Measurements from ENCODE around the gene CFAP54.

DNA sequence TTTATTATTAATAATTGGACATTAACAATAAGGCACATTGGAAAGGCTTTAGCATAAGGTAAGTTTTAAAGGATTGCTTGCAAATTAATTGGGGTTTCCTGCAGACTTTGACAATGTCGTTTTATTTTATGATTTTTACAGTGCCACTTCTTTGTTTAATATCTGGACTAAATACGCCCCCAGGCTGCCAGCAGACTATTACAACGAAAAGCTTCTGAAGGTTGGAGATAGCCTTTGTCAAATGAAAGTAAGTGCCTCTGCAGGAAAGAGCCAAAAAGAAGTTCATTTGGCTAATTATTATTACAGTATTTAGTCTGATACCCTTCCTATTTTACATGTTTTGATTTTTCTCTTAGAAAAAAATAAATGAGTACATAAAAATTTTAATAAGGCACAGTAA lies 11.3 kb downstream of the CFAP54 start:
- TF ChIP-seq, protein P1, sequence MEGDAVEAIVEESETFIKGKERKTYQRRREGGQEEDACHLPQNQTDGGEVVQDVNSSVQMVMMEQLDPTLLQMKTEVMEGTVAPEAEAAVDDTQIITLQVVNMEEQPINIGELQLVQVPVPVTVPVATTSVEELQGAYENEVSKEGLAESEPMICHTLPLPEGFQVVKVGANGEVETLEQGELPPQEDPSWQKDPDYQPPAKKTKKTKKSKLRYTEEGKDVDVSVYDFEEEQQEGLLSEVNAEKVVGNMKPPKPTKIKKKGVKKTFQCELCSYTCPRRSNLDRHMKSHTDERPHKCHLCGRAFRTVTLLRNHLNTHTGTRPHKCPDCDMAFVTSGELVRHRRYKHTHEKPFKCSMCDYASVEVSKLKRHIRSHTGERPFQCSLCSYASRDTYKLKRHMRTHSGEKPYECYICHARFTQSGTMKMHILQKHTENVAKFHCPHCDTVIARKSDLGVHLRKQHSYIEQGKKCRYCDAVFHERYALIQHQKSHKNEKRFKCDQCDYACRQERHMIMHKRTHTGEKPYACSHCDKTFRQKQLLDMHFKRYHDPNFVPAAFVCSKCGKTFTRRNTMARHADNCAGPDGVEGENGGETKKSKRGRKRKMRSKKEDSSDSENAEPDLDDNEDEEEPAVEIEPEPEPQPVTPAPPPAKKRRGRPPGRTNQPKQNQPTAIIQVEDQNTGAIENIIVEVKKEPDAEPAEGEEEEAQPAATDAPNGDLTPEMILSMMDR (IDR thresholded peaks at IDR 0.05) = no peak; the same call in 1 of the 2 replicates
- TF ChIP-seq POLR2AphosphoS5 (IDR thresholded peaks at IDR 0.05; ENCODE audit: low read depth, low read length) = no peak
- no peak for TF ChIP-seq TCF7L2 (IDR thresholded peaks at IDR 0.05; ENCODE audit: low read depth, low read length)
